Caco-2 (cell line): ENCODE results near the gene CCDC148. TPM values are rescaled to one million over a fixed set of nuclear protein-coding genes. Genes with fewer than 3 reads are reported as not detected.
A peak's percentile ranks its signal among the peaks of the same experiment; 100 is the strongest.
"Not testable (repeated sequence)": the region's sequence is repeated elsewhere in the genome, so short reads cannot be mapped to it uniquely, and the experiment has no call there.

Experiments used
- BruUV-seq: library from RNA; stranded (reverse); fragments of 400-500 nt; replicated peaks from 2 replicates; lab custom pipeline; 2021; lab: Mats Ljungman, UMichigan
- CTCF ChIA-PET: fragments of 300-600 bp; sonication (Branson Sonifier 250); formaldehyde crosslinking; loops from one replicate; lab custom pipeline; 2022; ENCODE audit warnings: antibody characterized with exemption; lab: Charles Lee
- POLR2A ChIA-PET: fragments of 300-600 bp; sonication (Branson Sonifier 250); formaldehyde crosslinking; loops from one replicate; lab custom pipeline; 2022; ENCODE audit warnings: antibody characterized with exemption; lab: Charles Lee
- DNase-seq, 2 experiments: peaks; one replicate each; pipeline versions ENCODE4 v3.0.0 to v3.0.0-alpha.2; 2020 to 2022
- H3K27me3 ChIP-seq: replicated peaks from 2 replicates; pipeline ENCODE4 v1.6.0; 2011; ENCODE audit warnings: low read length; ENCODE audit not compliant: control insufficient read depth, insufficient read depth
- H3K36me3 ChIP-seq: 2 replicates; pipeline ENCODE4 v1.5.1; 2011; ENCODE audit warnings: low read length; ENCODE audit not compliant: control insufficient read depth, insufficient read depth
- H3K4me1 ChIP-seq: fragments of 250-450 bp; sonication (Bioruptor Pico); 2 replicates; pipeline ENCODE4 v1.5.1; 2020; ENCODE audit warnings: mild to moderate bottlenecking
- H3K4me3 ChIP-seq: 2 replicates; pipeline ENCODE4 v1.5.1; 2011; ENCODE audit warnings: low read depth, mild to moderate bottlenecking, control low read depth, low read length
- H3K9me3 ChIP-seq: fragments of 250-450 bp; sonication (Bioruptor Pico); 2 replicates; pipeline ENCODE4 v1.5.1; 2020; ENCODE audit warnings: mild to moderate bottlenecking, moderate library complexity
- H3K27ac Mint-ChIP-seq: one replicate; pipeline ENCODE4 v1.8.0; 2022; ENCODE audit warnings: mixed read lengths; ENCODE audit not compliant: unreplicated experiment
- H3K27me3 Mint-ChIP-seq: one replicate; pipeline ENCODE4 v1.8.0; 2022; ENCODE audit warnings: mixed read lengths; ENCODE audit not compliant: insufficient read depth, unreplicated experiment
- H3K36me3 Mint-ChIP-seq: one replicate; pipeline ENCODE4 v1.8.0; 2022; ENCODE audit warnings: mild to moderate bottlenecking, mixed read lengths; ENCODE audit not compliant: insufficient read depth, unreplicated experiment
- H3K4me1 Mint-ChIP-seq: one replicate; pipeline ENCODE4 v1.8.0; 2022; ENCODE audit warnings: low read depth, mixed read lengths; ENCODE audit not compliant: unreplicated experiment
- H3K4me3 Mint-ChIP-seq: one replicate; pipeline ENCODE4 v1.8.0; 2022; ENCODE audit warnings: mild to moderate bottlenecking, moderate library complexity, mixed read lengths; ENCODE audit not compliant: unreplicated experiment
- H3K9me3 Mint-ChIP-seq: one replicate; pipeline ENCODE4 v1.8.0; 2022; ENCODE audit warnings: mixed read lengths; ENCODE audit not compliant: unreplicated experiment
- intact Hi-C: fragments of 100-400 bp; cut with micrococcal nuclease; formaldehyde crosslinking; loops from one replicate; pipeline ENCODE4 v1.10.0; 2022; ENCODE audit not compliant: unreplicated experiment
- total RNA-seq: library from RNA; stranded (reverse); gene quantifications from 2 replicates; pipeline ENCODE4 v1.2.3, GENCODE V29; 2022
- TF ChIP-seq, protein P1 (sequence below), 2 experiments: fragments of 200-600 bp in 1 of 2; IDR thresholded peaks; 1 replicate in 1 of 2; 2 replicates in 1 of 2; pipeline versions ENCODE4 v1.5.1 to v1.8.0; 2011 to 2022; ENCODE audit warnings: antibody characterized with exemption in 1 of 2, control low read depth in 1 of 2, inconsistent platforms in 1 of 2, low read depth in 1 of 2, low read length in 1 of 2, mild to moderate bottlenecking in 1 of 2, moderate library complexity in 1 of 2; ENCODE audit not compliant: insufficient read depth in 1 of 2, severe bottlenecking in 1 of 2, unreplicated experiment in 1 of 2

Gene CCDC148
- total RNA-seq, 1 experiment from 2014 or later: 6.3 TPM

DNA sequence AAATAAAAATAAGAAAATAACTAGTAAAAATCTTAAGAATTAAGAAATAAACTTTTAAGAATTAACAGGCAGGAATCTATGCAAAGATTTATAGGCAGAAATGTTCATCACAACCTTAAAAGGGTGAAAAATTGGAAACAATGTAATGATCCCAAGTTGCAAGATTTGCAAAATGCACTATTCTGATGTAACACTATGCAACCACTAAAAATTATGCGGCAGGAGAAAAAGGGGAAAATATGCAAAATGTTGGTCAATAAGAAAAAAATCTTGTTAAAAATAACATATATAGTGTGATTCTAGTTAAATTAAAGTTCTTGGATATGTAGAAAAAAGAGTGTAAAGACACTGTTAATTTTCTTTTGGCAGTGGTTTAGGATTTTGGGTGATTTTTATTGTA, 222.1 kb downstream of the CCDC148 start:
- no peak overlapping the region for H3K4me3 Mint-ChIP-seq
- no peaks in the 10 kb centered on the region for H3K36me3 Mint-ChIP-seq
- no peaks in the 10 kb centered on the region for H3K4me1 Mint-ChIP-seq
- no peak for DNase-seq
- Histone ChIP-seq H3K27me3 (no peaks in the 10 kb centered on the region; the same call in 1 of the 2 replicates), H3K36me3 (no peaks in the 10 kb centered on the region), H3K4me1 (peaks cover 11% of the 10 kb centered on the region), H3K9me3 (no peaks in the 10 kb centered on the region), H3K4me3 (no peak overlapping the region)
- ChIA-PET POLR2A (no interaction called here), CTCF (no interaction called here)
- no peaks in the 10 kb centered on the region for H3K9me3 Mint-ChIP-seq
- BruUV-seq: no TSS peak
- H3K27ac Mint-ChIP-seq: no peak overlapping the region
- intact Hi-C loops: no loop called here
- TF ChIP-seq, protein P1, sequence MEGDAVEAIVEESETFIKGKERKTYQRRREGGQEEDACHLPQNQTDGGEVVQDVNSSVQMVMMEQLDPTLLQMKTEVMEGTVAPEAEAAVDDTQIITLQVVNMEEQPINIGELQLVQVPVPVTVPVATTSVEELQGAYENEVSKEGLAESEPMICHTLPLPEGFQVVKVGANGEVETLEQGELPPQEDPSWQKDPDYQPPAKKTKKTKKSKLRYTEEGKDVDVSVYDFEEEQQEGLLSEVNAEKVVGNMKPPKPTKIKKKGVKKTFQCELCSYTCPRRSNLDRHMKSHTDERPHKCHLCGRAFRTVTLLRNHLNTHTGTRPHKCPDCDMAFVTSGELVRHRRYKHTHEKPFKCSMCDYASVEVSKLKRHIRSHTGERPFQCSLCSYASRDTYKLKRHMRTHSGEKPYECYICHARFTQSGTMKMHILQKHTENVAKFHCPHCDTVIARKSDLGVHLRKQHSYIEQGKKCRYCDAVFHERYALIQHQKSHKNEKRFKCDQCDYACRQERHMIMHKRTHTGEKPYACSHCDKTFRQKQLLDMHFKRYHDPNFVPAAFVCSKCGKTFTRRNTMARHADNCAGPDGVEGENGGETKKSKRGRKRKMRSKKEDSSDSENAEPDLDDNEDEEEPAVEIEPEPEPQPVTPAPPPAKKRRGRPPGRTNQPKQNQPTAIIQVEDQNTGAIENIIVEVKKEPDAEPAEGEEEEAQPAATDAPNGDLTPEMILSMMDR (IDR thresholded peaks at IDR 0.05; ENCODE audit: insufficient read depth in 1 of 2, low read depth in 1 of 2, low read length in 1 of 2, severe bottlenecking in 1 of 2, unreplicated experiment in 1 of 2): no peak
- H3K27me3 Mint-ChIP-seq: no peaks in the 10 kb centered on the region

DNA sequence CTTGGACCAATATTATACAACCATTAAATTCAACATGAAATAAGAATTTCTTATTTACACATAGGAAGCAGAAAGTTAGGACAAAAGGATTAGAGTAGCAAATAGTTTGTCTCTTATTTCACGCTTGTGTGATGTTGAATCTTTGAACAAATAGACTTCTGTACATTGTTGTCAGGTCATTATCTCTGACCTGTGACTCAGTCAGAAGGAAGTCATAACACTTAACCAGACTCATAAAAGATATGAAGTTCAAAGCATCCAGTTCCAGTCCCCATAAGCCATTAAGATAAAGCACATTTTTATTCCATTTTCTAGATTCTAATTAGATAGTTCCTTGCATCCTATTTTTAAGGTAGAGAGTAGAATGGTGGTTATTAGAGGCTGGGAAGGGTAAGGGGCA, 224.1 kb downstream of the CCDC148 start:
- H3K4me3 Mint-ChIP-seq: no peak overlapping the region
- H3K27me3 Mint-ChIP-seq: no peaks in the 10 kb centered on the region
- no peaks in the 10 kb centered on the region; the same call in 1 of the 2 replicates for H3K27me3 ChIP-seq
- H3K9me3 Mint-ChIP-seq: no peaks in the 10 kb centered on the region
- H3K4me1 ChIP-seq: peaks cover 11% of the 10 kb centered on the region
- ChIA-PET POLR2A (no interaction called here), CTCF (no interaction called here)
- no peaks in the 10 kb centered on the region for H3K4me1 Mint-ChIP-seq
- BruUV-seq: no TSS peak
- TF ChIP-seq, protein P1 (IDR thresholded peaks at IDR 0.05; ENCODE audit: insufficient read depth in 1 of 2, low read depth in 1 of 2, low read length in 1 of 2, severe bottlenecking in 1 of 2, unreplicated experiment in 1 of 2): no peak
- no peaks in the 10 kb centered on the region for H3K36me3 Mint-ChIP-seq
- H3K9me3 ChIP-seq: no peaks in the 10 kb centered on the region
- H3K4me3 ChIP-seq: no peak overlapping the region
- peak in 1 of 2 experiments; percentile 40 for DNase-seq
- H3K27ac Mint-ChIP-seq: no peak overlapping the region
- intact Hi-C loops: loop anchor here (1.0 kb wide), 2 partner anchors 47 to 101 kb away; no protein-coding TSS in a partner anchor
- no peaks in the 10 kb centered on the region for H3K36me3 ChIP-seq

DNA sequence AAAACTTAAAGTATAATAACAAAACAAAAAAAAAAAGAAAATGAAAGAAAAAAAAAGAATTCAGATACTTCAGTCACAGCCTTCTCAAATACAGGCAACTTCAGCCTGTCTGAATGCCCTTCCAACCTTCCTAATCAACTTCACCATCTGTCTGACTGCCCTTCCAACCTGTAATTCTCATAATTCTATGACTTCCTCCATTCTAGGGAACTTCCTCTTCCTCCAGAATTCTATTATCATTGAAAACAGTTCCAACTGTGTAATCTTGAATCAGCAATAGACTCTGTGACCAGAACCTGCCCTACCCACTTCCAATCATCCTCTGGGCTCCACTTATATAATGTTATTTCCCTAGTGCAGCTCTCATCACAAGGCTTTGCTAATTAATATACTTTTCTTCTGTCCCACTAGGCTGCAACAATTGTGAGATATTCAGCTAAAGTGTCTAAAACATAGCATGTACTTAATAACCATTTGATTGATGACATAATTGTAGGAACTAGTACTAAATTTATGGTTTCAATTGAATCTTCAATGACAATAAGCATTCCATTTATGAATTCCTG, 227.5 kb downstream of the CCDC148 start:
- H3K4me1 ChIP-seq: peaks cover 11% of the 10 kb centered on the region
- BruUV-seq: no TSS peak
- Mint-ChIP-seq H3K9me3 (peaks cover 4% of the 10 kb centered on the region), H3K27ac (no peak overlapping the region), H3K27me3 (peaks cover under 1% of the 10 kb centered on the region), H3K4me3 (no peak overlapping the region), H3K36me3 (no peaks in the 10 kb centered on the region), H3K4me1 (no peaks in the 10 kb centered on the region)
- H3K4me3 ChIP-seq: no peak overlapping the region
- ChIA-PET CTCF (no interaction called here), POLR2A (no interaction called here)
- H3K36me3 ChIP-seq: no peaks in the 10 kb centered on the region
- no peaks in the 10 kb centered on the region for H3K27me3 ChIP-seq
- TF ChIP-seq, protein P1 (IDR thresholded peaks at IDR 0.05; ENCODE audit: insufficient read depth in 1 of 2, low read depth in 1 of 2, low read length in 1 of 2, severe bottlenecking in 1 of 2, unreplicated experiment in 1 of 2): no peak
- no peaks in the 10 kb centered on the region for H3K9me3 ChIP-seq
- DNase-seq: no peak
- intact Hi-C loops: no loop called here

DNA sequence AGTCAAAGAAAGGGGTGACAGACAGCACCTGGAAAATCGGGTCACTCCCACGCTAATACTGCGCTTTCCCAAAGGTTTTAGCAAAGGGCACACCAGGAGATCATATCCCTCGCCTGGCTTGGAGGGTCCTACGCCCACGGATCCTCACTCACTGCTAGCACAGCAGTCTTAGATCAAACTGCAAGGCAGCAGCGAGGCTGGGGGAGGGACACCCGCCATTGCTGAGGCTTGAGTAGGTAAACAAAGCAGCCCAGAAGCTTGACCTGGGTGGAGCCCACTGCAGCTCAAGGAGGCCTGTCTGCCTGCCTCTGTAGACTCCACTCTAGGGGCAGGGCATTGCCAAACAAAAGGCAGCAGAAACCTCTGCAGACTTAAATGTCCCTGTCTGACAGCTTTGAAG, 233.5 kb downstream of the CCDC148 start:
- H3K4me3 Mint-ChIP-seq, CTCF ChIA-PET, intact Hi-C loops, BruUV-seq, H3K27me3 Mint-ChIP-seq, H3K4me1 Mint-ChIP-seq, H3K4me3 ChIP-seq, H3K36me3 Mint-ChIP-seq, H3K9me3 ChIP-seq, H3K27me3 ChIP-seq, H3K4me1 ChIP-seq, H3K9me3 Mint-ChIP-seq, H3K27ac Mint-ChIP-seq, DNase-seq, POLR2A ChIA-PET, H3K36me3 ChIP-seq: not testable (repeated sequence)
